H1 (cell line): ENCODE measurements around the gene KAT8.

Source experiments
- ATF3 ChIP-seq: IDR thresholded peaks from 2 replicates; pipeline ENCODE4 v1.6.1; 2011; ENCODE audit warnings: low read depth, mild to moderate bottlenecking, low read length; ENCODE audit not compliant: insufficient read depth
- BACH1 ChIP-seq: IDR thresholded peaks from 2 replicates; pipeline ENCODE4 v1.6.1; 2012; ENCODE audit warnings: low read length, improper control_type of control experiment
- BRCA1 ChIP-seq: IDR thresholded peaks from 2 replicates; pipeline ENCODE4 v1.6.1; 2012; ENCODE audit warnings: low read depth, low read length, improper control_type of control experiment
- CHD2 ChIP-seq: IDR thresholded peaks from 2 replicates; pipeline ENCODE4 v1.6.1; 2012; ENCODE audit warnings: low read length, improper control_type of control experiment
- CTCF ChIP-seq, 3 experiments: IDR thresholded peaks; 1 replicate in 2 of 3; 2 replicates in 1 of 3; pipeline versions ENCODE4 v1.5.1 to v1.6.1; 2011; ENCODE audit warnings: low read length in 3 of 3, mild to moderate bottlenecking in 3 of 3, inconsistent platforms in 2 of 3, low read depth in 1 of 3, moderate library complexity in 1 of 3; ENCODE audit not compliant: insufficient read depth in 1 of 3; ENCODE audit errors: control extremely low read depth in 1 of 3
- GABPA ChIP-seq: IDR thresholded peaks from 2 replicates; pipeline ENCODE4 v1.6.1; 2011; ENCODE audit warnings: mild to moderate bottlenecking, low read length, moderate library complexity, borderline replicate concordance; ENCODE audit not compliant: insufficient read depth
- SRF ChIP-seq: IDR thresholded peaks from 2 replicates; pipeline ENCODE4 v1.6.1; 2011; ENCODE audit warnings: mild to moderate bottlenecking, low read depth, low read length, moderate library complexity
- TCF12 ChIP-seq: IDR thresholded peaks from 2 replicates; pipeline ENCODE4 v1.6.1; 2011; ENCODE audit warnings: low read depth, mild to moderate bottlenecking, low read length
- ZNF274 ChIP-seq: IDR thresholded peaks from 2 replicates; pipeline ENCODE4 v1.7.0; 2012; ENCODE audit warnings: low read length, borderline replicate concordance; ENCODE audit errors: extremely low read depth

GRCh38 chr16:31087481-31087880, 30.0 kb upstream of the KAT8 start:
- TF ChIP-seq ATF3 = no peak
- no peak for TF ChIP-seq TCF12
- TF ChIP-seq BRCA1 = no peak
- no peak for TF ChIP-seq ZNF274
- TF ChIP-seq BACH1 = no peak
- no peak for TF ChIP-seq GABPA
- TF ChIP-seq CTCF (IDR thresholded peaks at IDR 0.05; ENCODE audit: control extremely low read depth in 1 of 3, insufficient read depth in 1 of 3, low read depth in 1 of 3, low read length in 3 of 3) = no peak
- no peak for TF ChIP-seq CHD2
- no peak for TF ChIP-seq SRF
